Fibroblast of skin of right biceps (primary cell): ENCODE data around the gene ADPRHL1.

ENCODE experiments used
- DNase-seq: peaks from one replicate; pipeline ENCODE4 v3.0.0-alpha.2; 2013

The ADPRHL1 gene

DNA sequence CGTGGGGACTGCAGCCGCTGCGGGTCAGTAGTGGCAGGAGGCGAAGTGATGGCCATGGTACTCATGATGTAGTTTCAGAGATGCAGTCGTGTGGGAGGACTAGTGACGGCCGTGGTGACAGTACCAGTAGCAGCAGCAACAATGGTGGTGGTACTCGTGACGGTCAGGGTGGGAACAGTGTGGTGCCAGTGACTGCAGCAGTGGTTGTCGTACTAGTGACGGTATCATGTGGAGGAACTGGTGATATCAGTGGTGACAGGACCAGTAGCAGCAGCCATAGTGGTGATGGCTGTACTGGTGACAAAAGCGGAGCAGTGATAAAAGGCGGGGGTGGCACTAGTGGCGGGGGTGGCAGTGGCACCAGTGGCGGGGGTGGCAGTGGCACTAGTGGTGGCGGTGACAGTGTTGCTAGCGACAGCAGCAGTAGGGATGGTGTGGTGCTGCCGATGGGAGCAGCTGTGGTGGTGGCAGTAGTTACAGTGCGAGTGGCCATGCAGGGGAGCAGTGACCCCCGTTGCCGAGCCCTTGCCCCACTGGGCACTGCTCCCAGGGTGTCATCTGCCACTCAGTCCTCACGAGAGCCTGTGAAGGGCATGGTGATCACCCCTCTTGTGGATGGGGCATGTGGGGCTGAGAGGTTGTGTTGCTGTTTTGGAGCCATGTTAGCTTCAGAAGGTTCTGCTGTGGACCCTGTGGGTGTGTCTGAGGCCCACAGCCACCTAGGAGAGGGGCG lies 22.7 kb downstream of the ADPRHL1 start:
- no peak for DNase-seq

DNA sequence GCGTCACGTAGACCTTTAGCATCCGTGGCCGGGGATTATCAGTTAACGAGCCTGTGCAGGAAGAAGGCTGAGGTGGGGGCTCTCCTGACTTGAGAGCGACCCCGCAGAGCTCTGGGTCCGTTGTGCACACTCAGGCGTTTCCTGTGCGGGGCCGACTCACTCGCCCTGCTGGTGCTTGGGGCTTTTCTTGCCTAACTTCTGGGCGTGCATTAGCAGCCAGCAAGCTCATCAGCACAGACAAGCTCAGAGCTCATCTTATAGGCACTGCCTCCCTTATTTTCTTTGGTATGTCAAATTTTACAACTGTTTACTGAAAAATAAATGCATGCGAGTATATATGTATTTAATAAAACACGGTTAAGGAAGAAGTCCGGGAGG lies 23.7 kb downstream of the ADPRHL1 start:
- no peak for DNase-seq

DNA sequence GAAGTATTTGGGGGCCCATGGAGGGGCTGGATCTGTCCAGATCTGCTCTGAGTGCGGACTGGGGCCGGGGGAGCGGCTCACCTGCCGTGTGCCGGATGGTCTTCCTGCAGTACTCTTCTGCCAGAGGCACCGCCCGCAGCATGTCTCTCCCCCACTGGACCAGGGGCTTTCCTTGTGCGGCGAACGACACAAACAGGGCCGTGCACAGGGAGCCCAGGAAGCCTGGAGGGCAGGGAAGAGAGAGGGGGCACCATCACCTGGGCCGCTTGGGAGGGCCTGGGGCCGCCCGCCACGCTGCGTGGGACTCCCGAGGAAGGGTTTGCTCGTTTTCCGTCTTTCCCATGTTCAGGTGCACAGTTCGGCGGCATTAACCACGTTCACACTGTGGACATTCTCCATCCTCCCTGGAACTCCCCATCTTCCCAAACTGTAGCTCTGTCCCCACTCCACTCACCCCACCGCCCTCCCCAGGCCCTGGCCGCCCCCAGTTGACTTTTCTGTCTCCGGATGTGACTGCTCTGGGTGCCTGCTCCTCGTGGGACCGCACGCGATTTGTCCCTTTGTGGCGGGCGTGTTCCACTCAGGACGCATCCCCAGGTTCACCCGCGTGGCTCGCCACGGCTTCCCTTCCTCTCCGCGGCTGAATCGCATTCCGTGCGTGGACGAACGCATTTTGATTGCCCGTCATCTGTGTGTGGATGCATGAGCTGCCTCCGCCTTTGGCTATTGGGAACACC lies 24.2 kb downstream of the ADPRHL1 start:
- no peak for DNase-seq

DNA sequence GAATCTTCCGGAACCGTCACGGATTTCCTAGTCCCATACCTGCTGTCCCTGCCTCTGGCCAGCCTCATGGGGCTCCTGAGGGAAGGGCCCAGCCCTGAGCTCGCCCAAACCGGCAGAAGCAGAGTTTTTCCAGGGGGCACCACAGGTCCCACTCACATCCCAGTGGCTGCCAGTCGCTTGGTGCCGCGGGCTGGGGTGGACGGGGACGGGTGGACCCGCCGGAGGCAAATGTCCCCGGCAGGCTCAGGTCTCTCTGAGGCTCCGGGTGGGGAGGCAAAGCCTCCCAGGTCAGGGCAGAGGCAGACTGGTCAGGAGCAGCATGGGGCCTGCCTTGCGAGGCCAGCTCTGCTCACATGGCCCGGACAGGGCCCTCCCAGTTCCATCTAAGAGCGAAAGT lies 24.8 kb downstream of the ADPRHL1 start:
- DNase-seq: no peak

DNA sequence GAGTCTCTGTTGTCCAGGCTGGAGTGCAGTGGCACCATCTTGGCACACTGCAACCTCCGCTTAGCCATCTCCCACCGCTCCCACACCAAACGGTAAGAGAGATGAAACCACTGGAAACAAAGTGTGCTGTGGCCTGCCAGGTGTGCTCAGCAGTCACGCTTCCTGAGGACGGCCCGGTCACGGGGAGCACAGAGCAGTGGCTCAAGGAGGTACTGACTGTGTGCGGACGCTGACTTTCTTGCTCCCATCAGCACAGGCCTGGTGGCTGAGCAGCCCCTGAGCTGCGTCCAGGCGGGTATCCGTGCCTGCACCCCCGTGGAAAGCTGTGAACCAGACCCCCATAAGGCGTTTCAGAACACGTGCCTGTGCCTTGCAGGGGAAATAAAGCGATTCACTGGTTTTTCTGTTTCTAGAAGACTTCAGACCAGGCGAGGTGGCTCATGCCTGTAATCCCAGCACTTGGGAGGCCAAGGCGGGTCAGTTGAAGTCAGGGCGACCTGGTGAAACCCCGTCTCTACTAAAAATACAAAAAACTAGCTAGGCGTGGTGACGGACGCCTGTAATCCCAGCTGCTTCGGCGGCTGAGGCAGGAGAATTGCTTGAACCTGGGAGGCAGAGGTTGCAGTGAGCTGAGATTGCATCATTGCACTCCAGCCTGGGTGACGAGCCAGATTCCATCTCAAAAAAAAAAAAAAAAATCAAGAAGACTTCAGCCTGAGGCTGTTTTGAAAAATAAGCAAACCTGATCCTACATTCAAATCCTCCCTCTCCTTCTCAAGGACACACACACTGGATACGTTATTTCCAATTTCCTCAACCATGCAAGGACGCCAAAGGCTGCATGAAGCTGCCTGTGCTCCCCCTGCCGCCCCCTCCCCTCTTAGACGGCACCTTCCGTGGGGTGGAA lies 25.5 kb downstream of the ADPRHL1 start:
- peak; percentile 10 for DNase-seq

DNA sequence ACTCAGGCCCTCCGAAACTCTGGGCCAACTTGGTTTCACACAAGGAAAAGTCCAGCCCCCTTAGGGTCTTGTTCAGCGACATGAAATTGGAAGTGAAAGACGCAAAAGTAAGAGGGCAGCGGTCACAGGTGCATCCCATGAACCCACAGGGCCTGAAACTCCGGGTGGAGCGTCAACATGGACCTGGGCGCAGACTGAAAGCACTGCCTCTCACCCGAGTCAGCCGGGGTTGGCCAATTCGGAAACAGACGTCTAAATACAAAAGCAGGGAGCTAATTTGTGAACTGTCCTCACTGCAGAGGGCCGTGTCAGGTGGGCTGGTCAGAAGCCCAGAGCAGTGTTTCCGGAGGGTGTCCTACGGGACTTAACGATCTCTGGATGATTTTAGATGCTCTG lies 26.7 kb downstream of the ADPRHL1 start:
- DNase-seq: no peak

DNA sequence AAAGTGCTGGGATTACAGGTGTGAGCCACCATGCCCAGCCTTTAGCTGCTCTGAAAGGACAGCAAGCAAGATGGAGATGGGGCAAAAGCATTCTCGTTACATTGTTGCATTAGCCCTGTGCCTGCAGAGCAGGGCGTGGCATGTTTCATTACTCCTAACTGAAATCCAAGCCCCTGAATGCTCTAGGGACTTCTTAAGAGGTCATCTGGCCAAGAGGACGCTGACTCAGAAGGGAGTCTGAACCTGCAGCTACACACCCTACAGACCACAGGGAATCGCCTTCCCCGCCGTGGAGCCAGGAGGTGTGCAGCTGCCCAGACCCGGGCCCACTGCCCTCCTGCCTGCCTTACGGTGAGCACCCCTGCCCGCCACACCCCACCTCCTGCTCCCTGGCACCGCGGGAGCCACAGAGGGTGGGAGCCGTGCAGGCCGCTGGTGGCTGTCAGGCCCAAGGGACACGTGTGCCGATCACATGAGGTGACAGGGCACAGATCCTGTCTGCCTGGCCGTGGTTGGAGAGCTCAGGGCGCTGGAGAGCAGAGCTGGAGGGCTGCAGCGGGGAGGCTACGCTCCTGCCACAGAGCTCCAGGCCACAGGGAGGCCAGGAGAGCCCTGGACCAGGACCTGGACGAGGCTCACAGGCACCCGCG lies 27.2 kb downstream of the ADPRHL1 start:
- DNase-seq: no peak

DNA sequence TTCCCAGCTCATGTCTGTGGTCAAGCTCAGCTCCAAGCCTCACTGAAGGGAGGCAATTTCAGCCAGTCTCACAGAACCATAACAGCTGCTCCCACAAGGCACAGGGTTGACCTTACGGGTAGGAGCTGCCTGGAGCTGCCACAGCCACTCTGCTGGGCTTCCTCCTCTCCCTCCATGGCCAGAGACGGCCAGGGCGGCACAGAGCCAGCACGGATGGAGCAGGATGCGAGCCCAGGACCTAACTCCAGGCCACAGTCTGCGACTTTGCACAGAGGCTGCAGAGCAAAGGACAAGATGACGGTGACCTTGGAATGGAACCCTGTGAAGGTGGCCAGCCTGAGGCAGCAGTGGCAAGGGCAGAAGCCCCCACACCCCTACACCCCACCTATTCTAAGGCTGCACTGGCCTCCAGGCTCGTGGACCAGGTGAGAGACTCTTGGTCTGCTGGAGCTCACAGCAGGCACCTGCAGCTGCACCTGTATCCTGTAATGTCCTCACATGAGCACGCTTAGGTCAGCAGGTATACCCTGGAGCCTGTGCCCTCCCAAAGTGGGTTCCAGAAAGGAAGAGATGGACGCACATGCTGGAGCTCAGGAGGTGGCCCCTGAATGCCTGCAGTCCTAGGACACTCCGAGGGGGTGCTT lies 29.6 kb downstream of the ADPRHL1 start:
- no peak for DNase-seq

DNA sequence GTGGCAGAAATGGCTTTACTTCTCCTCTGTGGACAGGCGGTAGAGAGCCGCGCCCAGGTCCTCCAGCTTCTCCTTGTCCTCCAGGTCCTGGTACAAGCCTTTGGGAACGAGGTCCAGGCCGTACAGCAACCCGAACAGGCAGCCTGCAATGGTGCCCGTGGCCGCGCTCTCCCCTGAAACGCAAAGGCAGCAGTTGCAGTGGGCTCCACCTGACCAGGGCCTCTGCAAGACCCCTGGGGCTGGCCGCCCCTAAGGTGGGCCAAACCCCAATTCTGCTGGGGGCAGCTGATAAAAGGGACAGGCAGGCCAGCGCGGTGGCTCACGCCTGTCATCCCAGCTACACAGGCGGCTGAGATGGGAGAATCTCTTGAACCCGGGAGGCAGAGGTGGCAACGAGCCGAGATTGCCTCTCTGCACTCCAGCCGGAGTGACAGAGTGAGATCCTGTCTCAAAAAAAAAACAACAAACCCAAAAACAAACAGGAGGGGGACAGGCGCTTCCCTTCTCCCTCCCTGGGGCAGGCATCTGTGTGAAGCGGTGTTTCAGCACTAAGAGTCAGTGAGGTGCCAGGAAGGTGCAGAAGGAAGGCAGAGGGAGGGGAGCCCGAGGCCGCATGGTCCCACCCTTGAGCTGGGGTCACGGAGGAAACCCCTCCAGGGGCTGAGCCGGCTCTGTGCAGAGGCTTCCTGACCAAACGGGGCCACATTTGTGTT lies 30.3 kb downstream of the ADPRHL1 start:
- no peak for DNase-seq

DNA sequence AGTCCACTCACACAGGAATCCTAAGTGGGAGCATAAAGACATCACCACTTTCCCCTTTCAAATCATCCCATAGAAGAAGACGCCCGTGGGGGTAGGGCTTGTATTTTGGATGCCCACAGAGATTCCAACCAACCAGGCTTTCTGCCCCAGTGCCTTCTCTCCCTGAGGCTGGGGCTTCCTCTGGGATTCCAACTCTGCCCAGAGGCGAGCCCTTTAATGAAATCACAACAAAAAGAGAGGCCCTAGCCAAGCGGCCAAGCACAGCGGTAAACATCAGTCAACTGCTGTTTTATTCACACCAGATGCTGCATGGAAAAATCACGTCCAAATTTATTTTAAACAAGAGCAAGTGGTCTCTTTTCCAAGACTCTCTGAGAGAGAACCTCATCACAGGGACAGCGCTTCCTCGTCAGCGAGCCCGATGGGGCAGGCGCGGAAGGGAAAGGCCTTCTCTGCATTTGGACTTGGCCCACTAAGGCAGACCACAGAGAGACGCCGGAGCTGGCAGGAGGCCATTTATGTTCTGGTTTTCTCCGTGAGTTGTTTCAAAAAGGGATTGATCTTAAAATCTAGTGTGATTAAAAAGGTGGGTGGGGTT lies 31.5 kb downstream of the ADPRHL1 start:
- peak; percentile 37 for DNase-seq

DNA sequence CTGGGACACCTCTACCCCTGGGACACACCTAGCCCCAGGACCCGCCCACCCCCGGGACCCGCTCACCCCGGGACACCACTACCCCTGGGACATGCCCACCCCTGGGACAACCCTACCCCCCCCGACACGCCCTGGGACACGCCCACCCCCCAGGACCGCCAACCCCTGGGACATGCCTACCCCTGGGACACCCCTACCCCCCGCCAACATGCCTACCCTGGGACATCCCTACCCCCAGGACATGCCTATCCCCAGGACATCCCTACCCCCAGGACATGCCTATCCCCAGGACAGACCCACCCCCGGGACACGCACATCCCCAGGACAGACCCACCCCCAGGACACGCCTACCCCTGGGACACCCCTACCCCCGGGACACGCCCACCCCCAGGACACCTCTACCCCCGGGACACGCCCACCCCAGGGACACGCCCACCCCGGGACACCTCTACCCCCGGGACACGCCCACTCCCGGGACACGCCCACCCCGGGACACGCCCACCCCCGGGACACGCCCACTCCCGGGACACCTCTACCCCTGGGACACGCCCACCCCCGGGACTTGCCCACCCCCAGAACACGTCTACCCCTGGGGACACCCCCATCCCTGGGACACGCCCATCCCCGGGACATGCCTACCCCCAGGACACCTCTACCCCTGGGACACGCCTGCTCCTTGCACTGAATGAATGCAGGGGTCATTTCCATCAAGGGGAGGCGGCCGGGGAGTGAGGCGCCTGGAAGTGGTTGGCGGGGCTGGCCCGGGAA lies 32.3 kb downstream of the ADPRHL1 start:
- no peak for DNase-seq

DNA sequence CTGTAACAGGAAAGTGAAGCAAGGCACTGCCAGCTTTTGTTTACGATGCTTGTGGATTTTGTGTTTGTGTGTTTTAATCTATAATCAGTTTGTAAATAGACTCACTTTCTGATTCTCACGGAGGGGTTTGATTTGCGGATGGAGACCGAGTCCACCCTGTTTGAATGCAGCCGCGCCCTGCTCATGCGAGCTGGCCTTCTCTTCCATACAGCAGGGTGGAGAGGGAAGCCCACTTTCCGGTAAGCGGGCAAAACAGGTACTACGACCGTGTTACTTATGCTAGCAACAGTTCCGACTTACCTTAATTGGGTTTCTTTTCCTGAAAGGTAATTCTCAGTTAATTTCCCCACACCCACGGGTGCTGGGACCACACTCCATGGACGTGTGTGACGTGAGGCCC lies 33.1 kb downstream of the ADPRHL1 start:
- no peak for DNase-seq

DNA sequence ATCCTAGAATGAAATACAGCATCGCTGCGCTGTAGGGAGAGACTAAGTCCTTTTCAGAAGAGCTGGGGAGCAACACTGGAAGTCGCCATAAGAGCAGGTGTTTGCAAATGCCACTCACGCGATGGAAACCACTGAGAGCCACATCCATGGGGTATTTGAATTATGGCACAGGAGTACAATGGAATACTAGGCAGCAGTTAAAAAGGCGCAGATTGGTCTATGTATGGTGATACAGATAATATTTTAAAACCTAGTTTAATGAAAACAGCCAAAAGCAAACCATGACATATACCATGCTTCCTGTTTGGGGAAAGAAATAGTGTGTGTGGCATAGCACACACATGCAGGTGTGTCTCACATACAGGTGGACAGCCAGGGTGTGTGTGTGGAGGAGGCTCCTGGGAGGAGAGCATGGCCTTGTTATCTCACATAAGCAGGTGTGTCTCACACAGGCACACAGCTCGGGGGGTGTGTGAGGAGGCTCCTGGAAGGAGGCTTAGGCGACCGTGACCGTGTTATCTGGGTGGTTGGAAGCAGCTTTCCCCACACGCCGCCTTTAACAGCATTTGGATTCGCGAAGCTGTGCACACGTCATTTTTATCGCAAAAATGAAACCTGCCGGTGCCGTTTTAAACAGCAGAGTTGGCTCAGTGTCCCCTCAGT lies 33.6 kb downstream of the ADPRHL1 start:
- DNase-seq: no peak

DNA sequence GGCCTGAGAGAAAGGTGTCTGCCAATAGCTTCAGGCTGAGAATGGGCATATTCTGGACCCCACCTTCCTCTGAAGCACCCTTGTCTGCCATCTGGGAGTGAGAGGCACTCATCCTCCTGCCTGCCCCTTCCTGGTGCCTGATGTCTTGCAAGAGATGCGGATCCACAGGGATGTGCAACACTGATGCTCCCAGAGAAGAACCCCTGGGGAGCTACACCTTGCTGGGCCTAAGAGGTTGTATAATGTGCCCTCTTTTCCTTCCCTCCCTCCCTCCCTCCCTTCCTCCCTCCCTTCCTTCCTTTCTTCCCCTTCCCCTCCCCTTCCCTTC lies 34.6 kb downstream of the ADPRHL1 start:
- no peak for DNase-seq

DNA sequence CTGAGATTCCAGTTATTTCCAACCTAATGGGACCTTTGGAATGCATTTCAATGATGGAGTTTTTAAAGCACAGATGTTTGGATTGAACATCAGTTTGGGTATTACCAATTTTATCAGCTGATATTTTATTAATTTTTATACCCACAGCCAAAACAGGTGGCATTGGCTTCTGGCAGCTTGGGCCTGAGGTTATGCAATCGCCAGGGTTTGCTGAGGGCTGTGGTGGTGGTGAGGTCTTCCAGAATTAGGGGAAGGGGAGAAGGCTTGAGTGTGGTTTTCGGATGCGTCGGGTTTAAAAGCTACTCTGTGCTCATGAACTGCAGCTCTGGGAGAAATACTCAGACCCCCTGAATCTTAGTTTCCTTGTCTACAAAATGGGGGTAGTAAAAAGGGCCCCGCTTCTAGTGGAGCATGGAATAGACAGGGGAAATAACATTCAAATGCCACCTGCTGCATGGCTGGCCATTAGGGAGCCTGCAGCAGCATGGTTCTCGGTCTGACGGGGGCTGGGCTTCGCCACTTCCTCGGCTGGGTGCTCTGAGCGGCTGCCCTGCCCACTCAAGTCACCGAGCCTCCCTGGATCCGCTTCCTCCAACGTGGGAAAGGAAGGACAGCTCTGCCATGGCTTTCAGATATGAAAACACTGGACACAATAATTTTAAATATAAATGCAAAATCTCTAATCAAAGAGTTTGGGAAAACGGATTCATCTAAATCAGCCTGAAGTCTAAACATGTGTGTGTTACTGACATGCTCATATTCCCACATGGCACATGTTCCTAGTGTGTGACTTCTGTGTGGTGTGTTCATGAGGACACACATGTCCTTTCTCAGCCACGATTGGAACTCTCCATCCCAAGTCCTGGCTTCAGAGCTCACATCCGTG lies 35.2 kb downstream of the ADPRHL1 start:
- DNase-seq: no peak

DNA sequence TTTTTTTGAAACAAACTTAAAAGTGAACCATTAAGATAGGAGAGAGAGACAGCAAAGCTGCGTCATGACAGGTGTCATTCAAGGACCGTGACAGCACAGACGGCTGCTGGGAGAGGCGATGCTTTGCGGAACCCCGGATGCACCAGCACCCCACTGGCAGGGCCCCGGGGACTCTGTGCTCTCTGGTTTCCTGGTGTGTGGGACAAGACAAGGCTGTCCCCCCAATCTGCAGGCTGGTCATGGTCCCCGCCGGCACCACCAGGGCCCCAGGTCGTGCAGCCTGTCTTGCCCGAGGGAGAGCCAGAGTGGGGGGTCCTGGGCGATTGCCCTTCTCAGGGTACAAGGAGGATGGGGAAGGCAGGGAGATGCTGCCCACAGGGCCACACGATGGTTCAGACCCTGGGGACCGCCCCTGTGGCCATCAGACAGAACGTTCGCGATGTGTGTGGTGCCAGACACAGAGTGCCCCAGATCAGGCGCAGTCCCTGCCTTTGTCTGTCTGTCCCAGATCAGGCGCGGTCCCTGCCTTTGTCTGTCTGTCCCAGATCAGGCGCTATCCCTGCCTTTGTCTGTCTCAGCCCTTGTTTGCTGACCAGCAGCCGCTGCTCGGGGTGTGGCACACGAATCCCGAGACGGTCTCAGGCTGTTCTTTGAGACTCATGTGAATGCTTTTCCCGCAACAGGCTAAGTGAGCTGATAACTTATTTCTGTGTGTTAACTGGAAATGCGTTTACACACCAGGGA lies 36.1 kb downstream of the ADPRHL1 start:
- DNase-seq: no peak

DNA sequence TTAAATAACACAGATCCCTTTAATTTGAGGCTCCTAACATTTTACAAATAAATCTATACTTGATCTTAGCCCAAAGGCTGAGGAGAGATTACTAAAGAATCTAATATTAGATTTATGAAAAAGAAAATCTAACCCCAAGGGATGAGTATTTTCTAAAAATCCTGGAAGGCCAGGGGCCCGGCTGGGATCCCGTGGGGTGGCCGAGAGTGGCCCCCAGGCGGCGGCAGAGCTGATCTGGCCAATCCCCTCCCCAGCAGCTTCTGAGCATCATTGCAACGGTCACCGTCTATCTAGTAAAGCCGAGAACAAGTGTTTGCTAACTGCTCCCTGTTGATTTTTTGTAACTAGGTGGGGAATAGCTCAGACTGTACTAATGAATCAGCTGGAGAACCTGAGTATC lies 37.5 kb downstream of the ADPRHL1 start:
- no peak for DNase-seq

DNA sequence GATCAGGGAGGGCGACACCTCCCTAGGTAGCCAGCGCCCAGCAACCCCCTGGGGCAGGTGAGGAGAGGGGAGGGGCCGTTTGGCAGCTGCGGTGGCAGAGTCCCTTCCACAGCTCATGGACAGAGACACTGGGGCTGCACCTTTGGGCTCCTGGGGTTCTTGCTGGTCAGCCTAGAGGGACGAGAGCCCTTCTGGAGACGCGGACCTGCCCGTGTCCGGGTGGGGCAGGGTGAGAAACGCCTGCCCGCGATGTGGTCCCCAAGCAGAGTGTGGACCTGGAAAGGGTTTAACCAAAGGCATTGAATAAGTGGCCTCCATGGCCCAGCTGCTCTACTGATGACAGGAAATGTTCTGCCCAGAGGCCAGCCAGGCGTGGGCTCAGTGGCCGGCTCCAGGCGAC lies 38.3 kb downstream of the ADPRHL1 start:
- no peak for DNase-seq

DNA sequence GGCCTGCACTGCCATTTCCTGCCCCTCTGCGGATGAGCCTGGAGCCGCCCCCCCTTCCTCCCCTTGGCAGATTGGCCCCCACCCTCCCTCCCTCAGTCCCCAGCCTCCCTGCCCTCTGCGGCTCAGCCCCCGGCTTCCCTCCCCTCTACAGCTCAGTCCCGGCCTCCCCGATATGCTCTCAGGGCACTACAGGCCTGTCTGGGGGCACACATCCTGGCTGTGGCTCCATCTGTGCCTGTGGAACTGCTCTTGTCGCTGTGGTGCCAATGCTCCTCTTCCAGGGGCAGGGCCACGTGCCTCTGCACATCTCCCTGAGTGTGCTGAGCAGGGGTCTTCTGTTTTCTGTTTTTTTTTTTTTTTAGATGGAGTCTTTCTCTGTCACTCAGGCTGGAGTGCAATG lies 39.0 kb downstream of the ADPRHL1 start:
- no peak for DNase-seq
